Karpas-422 (cell line): Measurements from ENCODE around the gene SLC25A1. TPM values are rescaled to one million over a fixed set of nuclear protein-coding genes. Genes with fewer than 3 reads are reported as not detected.

Source experiments
- DNase-seq: peaks from one replicate; pipeline ENCODE4 v3.0.0-alpha.2; 2015
- H2AFZ ChIP-seq: fragments of 200-600 bp; sonication (generic); 2 replicates; pipeline ENCODE4 v1.6.1; 2014; ENCODE audit warnings: antibody characterized with exemption, low read length, mixed read lengths
- H3K27ac ChIP-seq: fragments of 200-600 bp; sonication (generic); 2 replicates; pipeline ENCODE4 v1.5.1; 2014; ENCODE audit warnings: mild to moderate bottlenecking, low read length, moderate library complexity
- H3K27me3 ChIP-seq: fragments of 200-600 bp; sonication (generic); 2 replicates; pipeline ENCODE4 v1.6.1; 2014; ENCODE audit warnings: low read length, mixed read lengths
- H3K36me3 ChIP-seq: fragments of 200-600 bp; sonication (generic); 2 replicates; pipeline ENCODE4 v1.6.1; 2014; ENCODE audit warnings: low read length, mixed read lengths; ENCODE audit not compliant: insufficient read depth
- H3K4me1 ChIP-seq: fragments of 200-600 bp; sonication (generic); 2 replicates; pipeline ENCODE4 v1.6.1; 2014; ENCODE audit warnings: mild to moderate bottlenecking, low read length, mixed read lengths
- H3K4me2 ChIP-seq: fragments of 200-600 bp; sonication (generic); 2 replicates; pipeline ENCODE4 v1.6.1; 2014; ENCODE audit warnings: low read length, low read depth, mild to moderate bottlenecking; ENCODE audit not compliant: poor library complexity, severe bottlenecking
- H3K4me3 ChIP-seq: fragments of 200-600 bp; sonication (generic); 2 replicates; pipeline ENCODE4 v1.5.1; 2014; ENCODE audit warnings: mild to moderate bottlenecking, antibody characterized with exemption, low read length, mixed read lengths
- H3K79me2 ChIP-seq: fragments of 200-600 bp; sonication (generic); 2 replicates; pipeline ENCODE4 v1.6.1; 2014; ENCODE audit warnings: mild to moderate bottlenecking, low read length, mixed read lengths
- H3K9ac ChIP-seq: fragments of 200-600 bp; sonication (generic); 2 replicates; pipeline ENCODE4 v1.6.0; 2014; ENCODE audit warnings: low read length
- H3K9me2 ChIP-seq: fragments of 200-600 bp; sonication (generic), shearing (Covaris generic); replicated peaks from 2 replicates; pipeline ENCODE4 v1.6.0; 2014; ENCODE audit warnings: mild to moderate bottlenecking, low read length, moderate library complexity; ENCODE audit not compliant: insufficient read depth
- H3K9me3 ChIP-seq: fragments of 300-700, 200-600 bp; sonication (generic); 2 replicates; pipeline ENCODE4 v1.6.1; 2014; ENCODE audit warnings: low read length, mixed read lengths
- H4K20me1 ChIP-seq: fragments of 200-600 bp; sonication (generic); 2 replicates; pipeline ENCODE4 v1.6.1; 2014; ENCODE audit warnings: mild to moderate bottlenecking, antibody characterized with exemption, low read length, low read depth; ENCODE audit not compliant: insufficient read depth
- total RNA-seq: library from RNA; depleted of rRNA; stranded (reverse); fragments of >200 nt; shearing (Covaris generic); gene quantifications from 2 replicates; pipeline ENCODE4 v1.2.3, GENCODE V29; 2014; ENCODE audit warnings: low replicate concordance

The SLC25A1 gene
- total RNA-seq, 1 experiment from 2014 or later: 163 TPM

GRCh38 chr22:19175602-19176174 lies 2.8 kb downstream of the SLC25A1 start:
- Histone ChIP-seq H3K79me2 (peaks cover 64% of the 10 kb centered on the region), H3K4me1 (peaks cover 63% of the 10 kb centered on the region), H3K9me3 (no peaks in the 10 kb centered on the region), H3K36me3 (no peaks in the 10 kb centered on the region; the same call in 1 of the 2 replicates), H3K9me2 (no peaks in the 10 kb centered on the region), H2AFZ (no peak overlapping the region), H3K4me2 (peak overlapping the region; percentile 95), H3K9ac (peak overlapping the region; percentile 100), H3K4me3 (peak overlapping the region; percentile 96; the same call in 1 of the 2 replicates), H3K27me3 (no peaks in the 10 kb centered on the region), H4K20me1 (peaks cover 5% of the 10 kb centered on the region; the same call in 1 of the 2 replicates), H3K27ac (peak overlapping the region; percentile 97)
- DNase-seq: peak; percentile 72

GRCh38 chr22:19175026-19175601 lies 3.4 kb downstream of the SLC25A1 start:
- no peak for DNase-seq
- peaks cover 64% of the 10 kb centered on the region for H3K79me2 ChIP-seq
- H3K4me3 ChIP-seq: peak overlapping the region; percentile 95
- peak overlapping the region; percentile 97 for H3K27ac ChIP-seq
- peak overlapping the region; percentile 95 for H3K4me2 ChIP-seq
- no peak overlapping the region for H2AFZ ChIP-seq
- H3K4me1 ChIP-seq: peaks cover 68% of the 10 kb centered on the region
- H3K36me3 ChIP-seq: no peaks in the 10 kb centered on the region; the same call in 1 of the 2 replicates
- H4K20me1 ChIP-seq: peaks cover 5% of the 10 kb centered on the region; the same call in 1 of the 2 replicates
- peak overlapping the region; percentile 100 for H3K9ac ChIP-seq
- no peaks in the 10 kb centered on the region for H3K27me3 ChIP-seq
- no peaks in the 10 kb centered on the region for H3K9me3 ChIP-seq
- no peaks in the 10 kb centered on the region for H3K9me2 ChIP-seq

GRCh38 chr22:19174106-19175025 lies 4.2 kb downstream of the SLC25A1 start:
- H3K27ac ChIP-seq: peak overlapping the region; percentile 97
- peak; percentile 94 for DNase-seq
- H3K27me3 ChIP-seq: no peaks in the 10 kb centered on the region
- peak overlapping the region; percentile 95 for H3K4me3 ChIP-seq
- H3K36me3 ChIP-seq: no peaks in the 10 kb centered on the region; the same call in 1 of the 2 replicates
- H3K4me1 ChIP-seq: peaks cover 63% of the 10 kb centered on the region
- no peaks in the 10 kb centered on the region for H3K9me3 ChIP-seq
- H3K79me2 ChIP-seq: peaks cover 64% of the 10 kb centered on the region
- peak overlapping the region; percentile 100 for H3K9ac ChIP-seq
- no peak overlapping the region for H2AFZ ChIP-seq
- H3K9me2 ChIP-seq: no peaks in the 10 kb centered on the region
- peaks cover 5% of the 10 kb centered on the region; the same call in 1 of the 2 replicates for H4K20me1 ChIP-seq
- peak overlapping the region; percentile 95 for H3K4me2 ChIP-seq

GRCh38 chr22:19173047-19174035 lies 5.2 kb downstream of the SLC25A1 start:
- peak; percentile 74 for DNase-seq
- Histone ChIP-seq H3K4me3 (peak overlapping the region; percentile 95), H2AFZ (no peak overlapping the region), H3K79me2 (peaks cover 64% of the 10 kb centered on the region), H3K9ac (peak overlapping the region; percentile 100), H3K36me3 (no peaks in the 10 kb centered on the region; the same call in 1 of the 2 replicates), H3K4me1 (peaks cover 58% of the 10 kb centered on the region), H3K9me3 (no peaks in the 10 kb centered on the region), H3K27ac (peak overlapping the region; percentile 97), H3K4me2 (peak overlapping the region; percentile 95), H3K27me3 (no peaks in the 10 kb centered on the region), H4K20me1 (peaks cover 5% of the 10 kb centered on the region; the same call in 1 of the 2 replicates), H3K9me2 (no peaks in the 10 kb centered on the region)

GRCh38 chr22:19172213-19173046 lies 6.1 kb downstream of the SLC25A1 start:
- peak overlapping the region; percentile 95 for H3K4me3 ChIP-seq
- H3K79me2 ChIP-seq: peaks cover 56% of the 10 kb centered on the region
- peak overlapping the region; percentile 100 for H3K9ac ChIP-seq
- peak; percentile 48 for DNase-seq
- H3K27me3 ChIP-seq: no peaks in the 10 kb centered on the region
- H3K36me3 ChIP-seq: no peaks in the 10 kb centered on the region; the same call in 1 of the 2 replicates
- no peaks in the 10 kb centered on the region for H3K9me2 ChIP-seq
- H3K4me1 ChIP-seq: peaks cover 57% of the 10 kb centered on the region
- H3K4me2 ChIP-seq: peak overlapping the region; percentile 95
- no peak overlapping the region for H2AFZ ChIP-seq
- H4K20me1 ChIP-seq: peaks cover 5% of the 10 kb centered on the region; the same call in 1 of the 2 replicates
- peak overlapping the region; percentile 97 for H3K27ac ChIP-seq
- no peaks in the 10 kb centered on the region for H3K9me3 ChIP-seq

GRCh38 chr22:19169947-19170318 lies 8.6 kb downstream of the SLC25A1 start:
- no peaks in the 10 kb centered on the region for H3K9me2 ChIP-seq
- H3K79me2 ChIP-seq: peaks cover 31% of the 10 kb centered on the region
- H2AFZ ChIP-seq: no peak overlapping the region
- no peak overlapping the region for H3K9ac ChIP-seq
- no peak overlapping the region for H3K4me2 ChIP-seq
- H3K36me3 ChIP-seq: no peaks in the 10 kb centered on the region
- H3K4me1 ChIP-seq: peaks cover 32% of the 10 kb centered on the region
- H3K9me3 ChIP-seq: no peaks in the 10 kb centered on the region
- no peak overlapping the region for H3K27ac ChIP-seq
- peaks cover 5% of the 10 kb centered on the region; the same call in 1 of the 2 replicates for H4K20me1 ChIP-seq
- H3K27me3 ChIP-seq: no peaks in the 10 kb centered on the region
- H3K4me3 ChIP-seq: no peak overlapping the region
- DNase-seq: no peak
